GM12873 (cell line): ENCODE data around the gene SPACDR.
A peak's percentile ranks its signal among the peaks of the same experiment; 100 is the strongest.

Experiments
- TF ChIP-seq, protein P1 (sequence below): IDR thresholded peaks from 2 replicates; pipeline ENCODE4 v1.5.1; 2012; ENCODE audit warnings: low read depth, mild to moderate bottlenecking, moderate library complexity, low read length, control low read depth; ENCODE audit not compliant: insufficient read depth; ENCODE audit errors: missing control alignments

The SPACDR gene

DNA sequence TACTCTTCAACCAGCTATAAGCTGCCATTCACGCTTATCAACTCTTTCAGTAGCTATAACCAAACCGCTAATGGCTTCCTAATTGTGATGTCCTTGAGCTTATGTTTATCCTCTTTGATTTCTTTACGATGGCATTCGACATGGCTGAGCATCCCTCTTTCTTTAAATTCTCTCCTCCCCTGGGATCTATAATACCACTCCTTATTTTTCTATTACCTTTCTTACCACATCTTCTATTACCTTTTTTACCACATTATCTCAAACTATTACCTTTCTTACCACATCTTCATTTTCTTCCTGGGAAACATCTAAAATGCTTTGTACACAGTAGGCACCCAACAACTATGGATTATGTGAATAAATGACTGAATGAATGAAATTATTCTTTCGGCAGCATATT, 48.6 kb downstream of the SPACDR start:
- TF ChIP-seq, protein P1, sequence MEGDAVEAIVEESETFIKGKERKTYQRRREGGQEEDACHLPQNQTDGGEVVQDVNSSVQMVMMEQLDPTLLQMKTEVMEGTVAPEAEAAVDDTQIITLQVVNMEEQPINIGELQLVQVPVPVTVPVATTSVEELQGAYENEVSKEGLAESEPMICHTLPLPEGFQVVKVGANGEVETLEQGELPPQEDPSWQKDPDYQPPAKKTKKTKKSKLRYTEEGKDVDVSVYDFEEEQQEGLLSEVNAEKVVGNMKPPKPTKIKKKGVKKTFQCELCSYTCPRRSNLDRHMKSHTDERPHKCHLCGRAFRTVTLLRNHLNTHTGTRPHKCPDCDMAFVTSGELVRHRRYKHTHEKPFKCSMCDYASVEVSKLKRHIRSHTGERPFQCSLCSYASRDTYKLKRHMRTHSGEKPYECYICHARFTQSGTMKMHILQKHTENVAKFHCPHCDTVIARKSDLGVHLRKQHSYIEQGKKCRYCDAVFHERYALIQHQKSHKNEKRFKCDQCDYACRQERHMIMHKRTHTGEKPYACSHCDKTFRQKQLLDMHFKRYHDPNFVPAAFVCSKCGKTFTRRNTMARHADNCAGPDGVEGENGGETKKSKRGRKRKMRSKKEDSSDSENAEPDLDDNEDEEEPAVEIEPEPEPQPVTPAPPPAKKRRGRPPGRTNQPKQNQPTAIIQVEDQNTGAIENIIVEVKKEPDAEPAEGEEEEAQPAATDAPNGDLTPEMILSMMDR, result no peak

DNA sequence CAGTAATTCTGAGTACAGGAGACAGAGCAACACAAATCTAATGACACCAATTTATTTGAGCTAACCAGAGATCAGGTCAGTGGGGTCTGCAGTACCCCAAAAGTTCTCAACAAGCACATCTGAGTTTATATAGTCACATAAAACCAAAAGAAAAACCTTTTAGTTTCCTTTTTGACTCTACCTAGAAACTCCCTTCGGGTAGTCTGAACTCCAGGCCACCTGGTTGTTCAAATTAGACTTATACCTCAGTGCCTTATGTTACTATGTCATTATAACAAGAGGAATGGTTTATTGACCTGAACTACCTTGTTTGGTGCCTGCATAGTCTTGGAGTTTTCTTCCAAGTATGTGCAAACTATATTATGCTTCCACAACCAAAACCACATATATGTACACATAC, 50.2 kb downstream of the SPACDR start:
- TF ChIP-seq, protein P1, result no peak

DNA sequence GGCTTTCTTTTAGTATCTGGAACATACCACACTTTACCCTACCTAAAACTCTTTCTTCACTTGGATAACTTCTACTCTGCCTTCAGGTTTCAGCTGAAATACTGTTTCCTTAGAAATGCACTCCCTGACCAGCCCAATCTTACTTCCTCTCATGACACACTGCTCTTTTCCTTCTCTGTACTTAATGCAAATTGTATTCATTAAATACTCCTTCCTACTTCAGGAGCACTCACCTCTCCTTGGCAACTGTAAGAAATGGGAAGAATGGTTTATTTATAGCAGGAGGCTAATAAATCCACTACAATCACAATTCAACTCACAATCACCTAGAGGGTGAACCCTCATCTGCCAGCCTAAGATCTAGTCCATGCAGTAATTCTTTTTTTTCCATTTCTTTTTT, 50.7 kb downstream of the SPACDR start:
- TF ChIP-seq, protein P1, result no peak

DNA sequence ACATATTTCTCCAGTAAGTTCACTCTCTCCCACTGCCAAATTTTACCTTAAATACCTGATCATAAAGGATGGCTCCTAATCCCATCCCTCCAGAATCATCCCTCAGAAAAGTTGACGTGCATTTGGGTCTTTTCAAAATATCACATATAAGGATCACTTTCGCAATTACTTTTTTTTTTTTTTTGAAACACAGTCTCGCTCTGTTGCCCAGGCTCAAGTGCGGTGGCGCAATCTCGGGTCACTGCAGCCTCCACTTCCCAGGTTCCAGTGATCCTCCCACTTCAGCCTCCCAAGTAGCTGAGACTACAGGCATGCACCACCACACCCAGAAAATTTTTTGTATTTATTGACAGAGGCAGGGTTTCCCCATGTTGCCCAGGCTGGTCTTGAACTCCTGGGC, 53.0 kb downstream of the SPACDR start:
- TF ChIP-seq, protein P1, result no peak

DNA sequence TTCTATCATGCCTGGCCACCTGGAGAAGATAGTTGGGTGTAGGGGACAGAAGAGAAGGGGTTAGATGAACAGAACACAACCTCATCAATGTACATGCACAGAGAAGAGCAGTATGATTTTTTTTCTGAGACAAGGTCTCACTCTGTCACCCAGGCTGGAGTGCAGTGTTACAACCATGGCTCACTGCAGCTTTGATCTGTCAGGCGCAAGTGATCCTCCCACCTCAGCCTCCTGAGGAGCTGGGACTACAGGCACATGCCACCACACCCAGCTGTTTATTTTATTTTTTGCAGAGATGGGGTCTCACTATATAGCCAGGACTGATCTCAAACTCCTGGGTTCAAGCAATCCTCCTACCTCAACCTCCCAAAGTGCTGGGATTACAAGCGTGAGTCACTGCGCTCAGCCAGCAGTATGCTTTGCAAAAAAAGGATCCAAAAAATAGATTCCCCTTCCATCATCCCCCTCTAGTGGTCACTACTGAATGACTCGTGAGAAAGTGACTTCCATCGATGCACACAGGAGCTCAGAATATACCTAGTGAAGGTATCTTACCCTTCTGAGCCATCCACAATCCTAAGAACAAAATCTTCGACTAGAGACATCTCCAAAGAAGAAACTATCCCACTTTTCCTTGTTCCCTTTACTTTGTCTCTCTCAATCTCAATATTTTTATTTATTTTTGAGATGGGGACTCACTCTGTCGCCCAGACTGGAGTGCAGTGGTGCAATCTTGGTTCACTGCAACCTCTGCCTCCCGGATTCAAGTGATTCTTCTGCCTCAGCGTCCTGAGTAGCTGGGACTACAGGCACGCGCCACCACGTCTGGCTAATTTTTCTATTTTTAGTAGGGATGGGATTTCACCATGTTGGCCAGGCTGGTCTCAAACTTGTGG, 56.5 kb downstream of the SPACDR start:
- TF ChIP-seq, protein P1, result peak; percentile 76

DNA sequence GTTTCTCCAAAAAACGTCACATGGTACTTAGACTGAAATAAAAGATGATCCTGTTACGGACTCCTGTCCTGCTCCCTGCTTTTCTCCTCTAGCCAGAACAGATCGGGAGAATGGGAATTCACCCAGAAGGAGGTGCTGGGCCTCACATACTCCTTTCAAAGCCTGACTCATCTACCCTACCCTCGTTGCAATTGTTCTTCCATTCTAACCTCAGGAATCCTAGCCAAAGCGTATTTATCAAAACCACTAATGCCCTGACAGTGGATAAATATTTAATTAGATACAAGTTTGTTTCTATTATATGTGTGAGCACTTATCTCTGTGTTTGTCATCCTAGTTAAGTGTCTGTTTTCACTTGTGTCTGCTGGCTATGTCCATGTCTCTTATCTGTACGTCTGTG, 57.3 kb downstream of the SPACDR start:
- TF ChIP-seq, protein P1, result no peak
